H9 (cell line): ENCODE results near the gene SPA17. TPM values are rescaled to one million over a fixed set of nuclear protein-coding genes. Genes with fewer than 3 reads are reported as not detected.
A peak's percentile ranks its signal among the peaks of the same experiment; 100 is the strongest.

ENCODE experiments used
- DNase-seq: peaks from one replicate; pipeline ENCODE4 v3.0.0-alpha.2; 2017
- H2AFZ ChIP-seq: one replicate; pipeline ENCODE4 v1.6.1; 2013; ENCODE audit warnings: mild to moderate bottlenecking, low read length, control low read depth, moderate library complexity
- H2AK5ac ChIP-seq: 2 replicates; pipeline ENCODE4 v1.6.1; 2013; ENCODE audit warnings: low read length, control low read depth, mixed read lengths; ENCODE audit not compliant: insufficient read length
- H2BK120ac ChIP-seq: one replicate; pipeline ENCODE4 v1.6.1; 2013; ENCODE audit warnings: low read depth, mild to moderate bottlenecking, low read length, control low read depth, inconsistent platforms; ENCODE audit not compliant: poor library complexity, severe bottlenecking
- H2BK12ac ChIP-seq: 2 replicates; pipeline ENCODE4 v1.6.1; 2013; ENCODE audit warnings: low read length, control low read depth, mixed read lengths, low read depth; ENCODE audit not compliant: insufficient read length
- H2BK15ac ChIP-seq: 2 replicates; pipeline ENCODE4 v1.6.1; 2013; ENCODE audit warnings: low read depth, low read length, control low read depth
- H2BK20ac ChIP-seq: one replicate; pipeline ENCODE4 v1.6.1; 2013; ENCODE audit warnings: low read depth, mild to moderate bottlenecking, low read length, control low read depth, inconsistent platforms; ENCODE audit not compliant: poor library complexity, severe bottlenecking
- H2BK5ac ChIP-seq: 2 replicates; pipeline ENCODE4 v1.6.1; 2013; ENCODE audit warnings: low read length, control low read depth, mixed read lengths; ENCODE audit not compliant: insufficient read length
- H3K14ac ChIP-seq: 2 replicates; pipeline ENCODE4 v1.6.1; 2013; ENCODE audit warnings: low read length, control low read depth; ENCODE audit not compliant: insufficient read depth
- H3K18ac ChIP-seq: 2 replicates; pipeline ENCODE4 v1.6.1; 2013; ENCODE audit warnings: low read depth, mild to moderate bottlenecking, mixed read lengths, low read length, control low read depth; ENCODE audit not compliant: insufficient read length
- H3K23ac ChIP-seq: 2 replicates; pipeline ENCODE4 v1.6.1; 2013; ENCODE audit warnings: low read length, control low read depth, mixed read lengths, low read depth; ENCODE audit not compliant: insufficient read length
- H3K23me2 ChIP-seq: 2 replicates; pipeline ENCODE4 v1.6.1; 2013; ENCODE audit warnings: low read depth, mild to moderate bottlenecking, mixed read lengths, low read length, control low read depth; ENCODE audit not compliant: insufficient read length, poor library complexity, severe bottlenecking
- H3K27ac ChIP-seq: 2 replicates; pipeline ENCODE4 v1.5.1; 2013; ENCODE audit warnings: low read length, control low read depth, mixed read lengths, low read depth; ENCODE audit not compliant: insufficient read length
- H3K27me3 ChIP-seq: 2 replicates; pipeline ENCODE4 v1.6.1; 2013; ENCODE audit warnings: low read length, control low read depth, inconsistent platforms; ENCODE audit not compliant: insufficient read depth
- H3K4ac ChIP-seq: 2 replicates; pipeline ENCODE4 v1.6.1; 2013; ENCODE audit warnings: low read depth, mild to moderate bottlenecking, control low read depth, inconsistent platforms, low read length, moderate library complexity
- H3K4me1 ChIP-seq: 2 replicates; pipeline ENCODE4 v1.6.1; 2013; ENCODE audit warnings: low read length, control low read depth, inconsistent platforms; ENCODE audit not compliant: insufficient read depth
- H3K4me2 ChIP-seq: 2 replicates; pipeline ENCODE4 v1.6.1; 2013; ENCODE audit warnings: low read length, control low read depth, mixed read lengths; ENCODE audit not compliant: insufficient read length, insufficient read depth
- H3K56ac ChIP-seq: 2 replicates; pipeline ENCODE4 v1.6.1; 2013; ENCODE audit warnings: low read depth, mild to moderate bottlenecking, mixed read lengths, low read length, control low read depth; ENCODE audit not compliant: insufficient read length
- H3K79me1 ChIP-seq: 2 replicates; pipeline ENCODE4 v1.6.1; 2013; ENCODE audit warnings: low read depth, mild to moderate bottlenecking, moderate library complexity, low read length, control low read depth, inconsistent platforms; ENCODE audit not compliant: insufficient read depth, poor library complexity, severe bottlenecking
- H3K79me2 ChIP-seq: 2 replicates; pipeline ENCODE4 v1.6.1; 2013; ENCODE audit warnings: low read length, control low read depth, inconsistent platforms; ENCODE audit not compliant: insufficient read depth
- H3K9ac ChIP-seq: 2 replicates; pipeline ENCODE4 v1.6.1; 2013; ENCODE audit warnings: low read length, control low read depth, mixed read lengths; ENCODE audit not compliant: insufficient read length; ENCODE audit errors: extremely low read depth
- H3K9me3 ChIP-seq: one replicate; pipeline ENCODE4 v1.6.1; 2013; ENCODE audit warnings: low read depth, low read length, inconsistent platforms; ENCODE audit not compliant: control insufficient read depth
- H3T11ph ChIP-seq: one replicate; pipeline ENCODE4 v1.6.1; 2013; ENCODE audit warnings: mild to moderate bottlenecking, low read length, control low read depth, inconsistent platforms
- H4K20me1 ChIP-seq: one replicate; pipeline ENCODE4 v1.6.1; 2013; ENCODE audit not compliant: control insufficient read depth, insufficient read length, insufficient read depth
- H4K5ac ChIP-seq: 2 replicates; pipeline ENCODE4 v1.6.1; 2013; ENCODE audit warnings: low read depth, mild to moderate bottlenecking, mixed read lengths, low read length, control low read depth; ENCODE audit not compliant: insufficient read length
- H4K8ac ChIP-seq: replicated peaks from 2 replicates; pipeline ENCODE4 v1.6.1; 2013; ENCODE audit warnings: low read length, control low read depth, mixed read lengths, low read depth; ENCODE audit not compliant: insufficient read length
- H4K91ac ChIP-seq: 2 replicates; pipeline ENCODE4 v1.6.1; 2013; ENCODE audit warnings: low read depth, mild to moderate bottlenecking, moderate library complexity, mixed read lengths, low read length, control low read depth; ENCODE audit not compliant: insufficient read length
- H3K27ac Mint-ChIP-seq, 3 experiments: 2 replicates in 2 of 3; 3 replicates in 1 of 3; pipeline ENCODE4 v1.8.0; 2020 to 2021; ENCODE audit warnings: mixed read lengths in 3 of 3, mild to moderate bottlenecking in 1 of 3, moderate library complexity in 1 of 3
- H3K27me3 Mint-ChIP-seq: 2 replicates; pipeline ENCODE4 v1.8.0; 2021; ENCODE audit warnings: low read depth, mild to moderate bottlenecking, moderate library complexity, mixed read lengths
- H3K36me3 Mint-ChIP-seq, 3 experiments: 2 replicates in 2 of 3; 3 replicates in 1 of 3; pipeline ENCODE4 v1.8.0; 2020 to 2021; ENCODE audit warnings: low read depth in 3 of 3, mixed read lengths in 3 of 3; ENCODE audit not compliant: insufficient read depth in 1 of 3
- H3K4me1 Mint-ChIP-seq, 2 experiments: 2 replicates each; pipeline ENCODE4 v1.8.0; 2020; ENCODE audit warnings: mixed read lengths in 2 of 2
- H3K4me3 Mint-ChIP-seq, 2 experiments: 2 replicates in 1 of 2; 3 replicates in 1 of 2; pipeline ENCODE4 v1.8.0; 2020 to 2021; ENCODE audit warnings: mild to moderate bottlenecking in 2 of 2, mixed read lengths in 2 of 2, moderate library complexity in 1 of 2
- H3K9me3 Mint-ChIP-seq, 2 experiments: 2 replicates in 1 of 2; 3 replicates in 1 of 2; pipeline ENCODE4 v1.8.0; 2020; ENCODE audit warnings: mild to moderate bottlenecking in 2 of 2, mixed read lengths in 2 of 2, moderate library complexity in 1 of 2
- CTCF ChIP-seq: fragments of 200-600 bp; sonication (generic); conservative IDR thresholded peaks from 3 replicates; pipeline ENCODE4 v1.8.0; 2021; ENCODE audit warnings: antibody characterized with exemption, mild to moderate bottlenecking
- WGBS: extraction: QIAGEN DNeasy Blood & Tissue Kit; methylation state at CpG from one replicate; pipeline ENCODE4 v1.1.7; 2013; ENCODE audit warnings: missing lambda C conversion rate, low lambda C conversion rate, mixed read lengths; ENCODE audit not compliant: insufficient read length; ENCODE audit errors: extremely low coverage; 5-methylcytosine and 5-hydroxymethylcytosine counted together
- total RNA-seq: library from RNA; stranded (reverse); gene quantifications from 2 replicates; pipeline ENCODE4 v1.2.1, GENCODE V29; 2021

The SPA17 gene
- total RNA-seq, 1 experiment from 2014 or later, result 6.9 TPM

DNA sequence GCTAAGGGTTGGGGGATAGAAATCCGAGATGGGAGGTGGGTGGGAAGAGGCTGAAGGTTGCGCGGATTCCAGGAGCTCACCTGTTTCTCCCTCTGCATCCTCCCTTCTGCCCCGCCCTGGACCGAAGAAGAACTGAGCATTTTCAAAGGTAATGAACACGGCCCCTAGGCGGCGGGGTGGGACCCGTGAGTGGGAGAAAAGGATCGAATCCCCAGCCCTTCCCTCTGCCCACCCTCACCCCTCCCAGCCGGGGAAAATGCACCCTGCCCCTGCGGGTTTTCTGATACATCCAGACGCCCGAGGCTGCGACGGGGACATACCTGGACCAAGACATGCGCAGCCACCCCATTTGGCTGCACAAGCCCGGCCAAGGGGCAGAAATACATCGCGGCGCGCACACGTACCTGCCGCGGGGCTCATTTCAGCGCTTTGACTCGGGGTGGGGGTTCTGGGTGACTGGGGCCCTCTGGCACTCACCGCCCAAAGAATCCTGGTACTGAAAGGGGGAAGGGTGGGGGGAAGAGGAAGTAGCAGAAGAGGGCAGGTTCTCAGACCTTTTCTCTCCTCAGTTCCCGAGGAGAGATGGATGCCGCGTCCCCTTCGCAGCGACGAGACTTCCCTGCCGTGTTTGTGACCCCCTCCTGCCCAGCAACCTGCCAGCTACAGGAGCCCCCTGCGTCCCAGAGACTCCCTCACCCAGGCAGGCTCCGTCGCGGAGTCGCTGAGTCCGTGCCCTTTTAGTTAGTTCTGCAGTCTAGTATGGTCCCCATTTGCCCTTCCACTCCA, 72.3 kb downstream of the SPA17 start:
- Histone ChIP-seq H2AK5ac (no peak overlapping the region), H2BK15ac (no peak overlapping the region), H3K18ac (no peak overlapping the region), H3K27me3 (peaks cover 90% of the 10 kb centered on the region), H3K56ac (no peak overlapping the region), H2BK12ac (no peak overlapping the region), H3K23ac (no peak overlapping the region), H3K4me2 (peak overlapping the region; percentile 51), H2BK120ac (no peak overlapping the region), H2BK5ac (no peak overlapping the region), H3K4ac (no peak overlapping the region), H3K79me1 (no peaks in the 10 kb centered on the region), H4K8ac (no peak overlapping the region), H3K14ac (no peak overlapping the region), H4K5ac (no peak overlapping the region), H4K91ac (no peak overlapping the region), H3K9ac (no peak overlapping the region), H3T11ph (no peak overlapping the region), H2BK20ac (no peak overlapping the region), H3K79me2 (no peaks in the 10 kb centered on the region), H3K27ac (no peak overlapping the region), H4K20me1 (no peaks in the 10 kb centered on the region), H3K23me2 (peaks cover 19% of the 10 kb centered on the region), H2AFZ (no peak overlapping the region), H3K9me3 (no peaks in the 10 kb centered on the region), H3K4me1 (no peaks in the 10 kb centered on the region)
- DNase-seq, result peak; percentile 64
- Mint-ChIP-seq H3K4me3 (peak overlapping the region; percentile 79 to 92), H3K9me3 (peaks cover 3 to 7% of the 10 kb centered on the region in 2 experiments; a peak in 2 of 5 replicates), H3K27me3 (peaks cover 98% of the 10 kb centered on the region), H3K36me3 (no peaks in the 10 kb centered on the region; a peak in 2 of 7 replicates), H3K4me1 (peaks cover 21 to 33% of the 10 kb centered on the region in 2 experiments), H3K27ac (peak overlapping the region in 2 of 3 experiments; percentile 56 to 94; a peak in 3 of 7 replicates)
- WGBS, result no CpG with 5 or more reads among the region's 41 CpGs
- peak; percentile 61 for TF ChIP-seq CTCF
